SK-N-MC (cell line): ENCODE results near the gene ERGIC1.

ENCODE experiments used
- EZH2 ChIP-seq: fragments of 200-600 bp; sonication (generic); IDR thresholded peaks from one replicate; pipeline ENCODE4 v1.6.1; 2017; ENCODE audit warnings: antibody characterized with exemption
- FOXP2 ChIP-seq: optimal IDR thresholded peaks from 2 replicates; pipeline ENCODE3; 2011; ENCODE audit warnings: mild to moderate bottlenecking, moderate library complexity; ENCODE audit not compliant: insufficient read depth; ENCODE audit errors: extremely low read length, control extremely low read depth
- POLR2AphosphoS5 ChIP-seq: IDR thresholded peaks from 2 replicates; pipeline ENCODE4 v1.6.1; 2012; ENCODE audit warnings: mild to moderate bottlenecking, low read depth, low read length, borderline replicate concordance

- no peak for TF ChIP-seq FOXP2
- no peak for TF ChIP-seq POLR2AphosphoS5
- no peak for TF ChIP-seq EZH2
Measured at GRCh38 chr5:172870715-172871461, 36.8 kb downstream of the ERGIC1 start.
